HG03280 (cell line): Measurements from ENCODE around the gene SFT2D2.

Source experiments
- ATAC-seq: cut with Tn5 transposase; IDR thresholded peaks from one replicate; pipeline ENCODE4 v1.9.1; 2021; ENCODE audit warnings: mild to moderate bottlenecking, moderate library complexity; ENCODE audit not compliant: unreplicated experiment

The SFT2D2 gene

GRCh38 chr1:168221275-168221674 is 4.5 kb upstream of the SFT2D2 start:
- ATAC-seq, result no peak

- no peak for ATAC-seq
Observed at GRCh38 chr1:168223261-168223660, 2.5 kb upstream of the SFT2D2 start.

- ATAC-seq, result no peak
Observed at GRCh38 chr1:168223681-168224540, 1.9 kb upstream of the SFT2D2 start.

- ATAC-seq, result no peak
Observed at GRCh38 chr1:168224991-168225390, 813 bp upstream of the SFT2D2 start.

GRCh38 chr1:168227620-168228019 is 1.8 kb downstream of the SFT2D2 start:
- ATAC-seq, result peak; percentile 31

GRCh38 chr1:168229893-168230292 is 4.1 kb downstream of the SFT2D2 start:
- no peak for ATAC-seq

- no peak for ATAC-seq
Observed at GRCh38 chr1:168230709-168231108, 4.9 kb downstream of the SFT2D2 start.

- peak; percentile 93 for ATAC-seq
Observed at GRCh38 chr1:168234846-168235547, 9.2 kb downstream of the SFT2D2 start.

- peak; percentile 24 for ATAC-seq
Observed at GRCh38 chr1:168235548-168235885, 9.7 kb downstream of the SFT2D2 start.

GRCh38 chr1:168235937-168236336 is 10.1 kb downstream of the SFT2D2 start:
- ATAC-seq, result no peak

GRCh38 chr1:168236836-168237611 is 11.2 kb downstream of the SFT2D2 start:
- no peak for ATAC-seq

GRCh38 chr1:168243198-168243597 is 17.4 kb downstream of the SFT2D2 start:
- no peak for ATAC-seq

GRCh38 chr1:168243636-168244212 is 17.9 kb downstream of the SFT2D2 start:
- ATAC-seq, result no peak

- no peak for ATAC-seq
Observed at GRCh38 chr1:168245042-168245441, 19.2 kb downstream of the SFT2D2 start.

GRCh38 chr1:168246506-168246905 is 20.7 kb downstream of the SFT2D2 start:
- ATAC-seq, result no peak

- ATAC-seq, result no peak
Observed at GRCh38 chr1:168252204-168252733, 26.5 kb downstream of the SFT2D2 start.

GRCh38 chr1:168256164-168256563 is 30.4 kb downstream of the SFT2D2 start:
- ATAC-seq, result no peak

GRCh38 chr1:168257397-168257796 is 31.6 kb downstream of the SFT2D2 start:
- ATAC-seq, result no peak

GRCh38 chr1:168259567-168259966 is 33.8 kb downstream of the SFT2D2 start:
- no peak for ATAC-seq

GRCh38 chr1:168260393-168260792 is 34.6 kb downstream of the SFT2D2 start:
- no peak for ATAC-seq

GRCh38 chr1:168261390-168261789 is 35.6 kb downstream of the SFT2D2 start:
- no peak for ATAC-seq
